ENCODE results near the gene TEKT3.

DNA sequence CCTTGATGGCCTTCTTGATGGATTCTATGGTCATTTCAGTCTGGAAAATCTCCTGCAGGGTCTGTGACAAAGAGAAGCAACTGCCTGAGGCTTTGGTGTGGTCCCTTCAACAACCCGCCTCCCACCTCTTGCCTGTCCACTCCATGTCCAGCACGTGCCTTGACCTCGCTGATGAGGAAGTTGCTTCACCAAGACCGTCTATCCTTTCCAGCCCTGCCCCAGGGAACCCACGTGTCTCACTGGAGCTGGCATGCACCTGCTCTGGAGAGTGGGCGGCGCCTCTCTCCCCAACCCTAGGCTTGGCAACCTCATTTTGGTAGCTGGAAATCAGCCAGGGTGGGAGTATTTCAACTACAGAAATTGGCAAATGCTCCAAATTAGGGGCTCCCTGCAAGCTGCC, 32.6 kb downstream of the TEKT3 start:
- TF ChIP-seq CTCF (IDR thresholded peaks at IDR 0.05; ENCODE audit: extremely low read depth in 1 of 2, insufficient read depth in 1 of 2, low read depth in 1 of 2, low read length in 2 of 2) (no peak), POLR2A (IDR thresholded peaks at IDR 0.05; ENCODE audit: low read depth, low read length) (no peak), EZH2 (IDR thresholded peaks at IDR 0.05; ENCODE audit: borderline replicate concordance, low read depth, low read length, severe bottlenecking) (no peak), MAX (IDR thresholded peaks at IDR 0.05; ENCODE audit: insufficient read depth, insufficient read length) (no peak), FOS (IDR thresholded peaks at IDR 0.05; ENCODE audit: borderline replicate concordance, insufficient read depth, low read length) (no peak), JUN (IDR thresholded peaks at IDR 0.05; ENCODE audit: borderline replicate concordance, insufficient read depth, insufficient read length, low read depth) (no peak), POLR2AphosphoS5 (IDR thresholded peaks at IDR 0.05; ENCODE audit: insufficient read depth, low read depth, low read length) (no peak), MYC (IDR thresholded peaks at IDR 0.05; ENCODE audit: low read depth, low read length) (no peak)
